Keratinocyte (primary cell): ENCODE results near the gene FBXO46. TPM values are rescaled to one million over a fixed set of nuclear protein-coding genes. Genes with fewer than 3 reads are reported as not detected.
A peak's percentile ranks its signal among the peaks of the same experiment; 100 is the strongest.
"Not testable (repeated sequence)": the region's sequence is repeated elsewhere in the genome, so short reads cannot be mapped to it uniquely, and the experiment has no call there.

Experiments
- DNase-seq: peaks from one replicate; pipeline ENCODE4 v3.0.0-alpha.2; 2011; ENCODE audit warnings: low read depth, missing footprints, low spot score
- FAIRE-seq: peaks from 2 replicates; lab custom pipeline; 2011; peaks lifted over from hg19 to GRCh38; lab: Jason Lieb, UNC
- H2AFZ ChIP-seq: 2 replicates; pipeline ENCODE4 v1.6.0; 2012; ENCODE audit warnings: low read length, control low read depth, inconsistent platforms; ENCODE audit not compliant: control insufficient read depth
- H3K27ac ChIP-seq: 2 replicates; pipeline ENCODE4 v1.5.1; 2011; ENCODE audit warnings: low read length; ENCODE audit not compliant: control insufficient read depth, insufficient read depth
- H3K27me3 ChIP-seq: 3 replicates; pipeline ENCODE4 v1.6.0; 2011; ENCODE audit warnings: low read length; ENCODE audit not compliant: control insufficient read depth, insufficient read depth; ENCODE audit errors: extremely low read depth
- H3K36me3 ChIP-seq, 2 experiments: 2 replicates in 1 of 2; 3 replicates in 1 of 2; pipeline ENCODE4 v1.5.1; 2011; ENCODE audit warnings: low read length in 2 of 2, mild to moderate bottlenecking in 1 of 2; ENCODE audit not compliant: control insufficient read depth in 2 of 2, insufficient read depth in 2 of 2; ENCODE audit errors: extremely low read depth in 1 of 2
- H3K4me1 ChIP-seq: 3 replicates; pipeline ENCODE4 v1.5.1; 2011; ENCODE audit warnings: low read length; ENCODE audit not compliant: control insufficient read depth, insufficient read depth; ENCODE audit errors: extremely low read depth
- H3K4me2 ChIP-seq: 3 replicates; pipeline ENCODE4 v1.6.0; 2011; ENCODE audit warnings: low read depth, low read length; ENCODE audit not compliant: control insufficient read depth, insufficient read depth; ENCODE audit errors: extremely low read depth
- H3K4me3 ChIP-seq, 3 experiments: fragments of 200-600 bp in 1 of 3; sonication (generic) in 1 of 3; 2 replicates in 2 of 3; 3 replicates in 1 of 3; pipeline ENCODE4 v1.5.1; 2011 to 2016; ENCODE audit warnings: low read length in 3 of 3, mild to moderate bottlenecking in 3 of 3, control low read depth in 2 of 3, inconsistent platforms in 1 of 3, low read depth in 1 of 3, mixed read lengths in 1 of 3, mixed run types in 1 of 3, moderate library complexity in 1 of 3; ENCODE audit not compliant: control insufficient read depth in 2 of 3, insufficient read depth in 2 of 3; ENCODE audit errors: extremely low read depth in 1 of 3
- H3K79me2 ChIP-seq: 2 replicates; pipeline ENCODE4 v1.6.0; 2012; ENCODE audit warnings: low read length; ENCODE audit not compliant: control insufficient read depth, insufficient read depth
- H3K9ac ChIP-seq: 3 replicates; pipeline ENCODE4 v1.6.0; 2011; ENCODE audit warnings: low read length; ENCODE audit not compliant: control insufficient read depth, insufficient read depth; ENCODE audit errors: extremely low read depth
- H3K9me1 ChIP-seq: 3 replicates; pipeline ENCODE4 v1.6.0; 2011; ENCODE audit warnings: low read length; ENCODE audit not compliant: control insufficient read depth, insufficient read depth; ENCODE audit errors: extremely low read depth
- H3K9me3 ChIP-seq: 2 replicates; pipeline ENCODE4 v1.5.1; 2012; ENCODE audit warnings: low read depth, low read length; ENCODE audit not compliant: control insufficient read depth
- H4K20me1 ChIP-seq: 3 replicates; pipeline ENCODE4 v1.6.0; 2011; ENCODE audit warnings: low read length; ENCODE audit not compliant: control insufficient read depth, insufficient read depth; ENCODE audit errors: extremely low read depth
- EZH2 ChIP-seq: IDR thresholded peaks from one replicate; pipeline ENCODE4 v1.6.1; 2012; ENCODE audit warnings: inconsistent platforms, mild to moderate bottlenecking, low read length, moderate library complexity
- dilution Hi-C: fragments of 300-500 bp; cut with MboI; formaldehyde crosslinking; loops from one replicate; pipeline ENCODE4 v1.7.0; 2020; ENCODE audit warnings: low sequenced_read_pairs; ENCODE audit not compliant: extremely low pct_ligation_motif_present
- polyA plus RNA-seq, 5 experiments: library from polyadenylated mRNA; depleted of rRNA in 3 of 5; stranded (reverse) in 3 of 5; stranded (forward) in 1 of 5; unstranded in 1 of 5; fragments of >200 nt; gene quantifications; 1 replicate in 1 of 5; 2 replicates in 3 of 5; 3 replicates in 1 of 5; pipeline versions ENCODE4 v1.2.1 to v1.2.3, GENCODE V29; 2011 to 2012; ENCODE audit warnings: missing spikeins in 2 of 5, low read depth in 1 of 5, low replicate concordance in 1 of 5
- TF ChIP-seq, protein P1 (sequence below), 3 experiments: IDR thresholded peaks in 1 of 3; conservative IDR thresholded peaks in 1 of 3; optimal IDR thresholded peaks in 1 of 3; 2 replicates in 2 of 3; 3 replicates in 1 of 3; pipeline versions ENCODE3 to v1.5.1; 2011; ENCODE audit warnings: low read length in 3 of 3, mild to moderate bottlenecking in 3 of 3, moderate library complexity in 2 of 3, control low read depth in 1 of 3, inconsistent platforms in 1 of 3; ENCODE audit not compliant: insufficient read depth in 2 of 3; ENCODE audit errors: extremely low read depth in 1 of 3

Gene FBXO46
- polyA plus RNA-seq, 1 donor (not counting 4 experiments of a cell fraction or from before 2014, with no cell fraction given) = 2.1 TPM

DNA sequence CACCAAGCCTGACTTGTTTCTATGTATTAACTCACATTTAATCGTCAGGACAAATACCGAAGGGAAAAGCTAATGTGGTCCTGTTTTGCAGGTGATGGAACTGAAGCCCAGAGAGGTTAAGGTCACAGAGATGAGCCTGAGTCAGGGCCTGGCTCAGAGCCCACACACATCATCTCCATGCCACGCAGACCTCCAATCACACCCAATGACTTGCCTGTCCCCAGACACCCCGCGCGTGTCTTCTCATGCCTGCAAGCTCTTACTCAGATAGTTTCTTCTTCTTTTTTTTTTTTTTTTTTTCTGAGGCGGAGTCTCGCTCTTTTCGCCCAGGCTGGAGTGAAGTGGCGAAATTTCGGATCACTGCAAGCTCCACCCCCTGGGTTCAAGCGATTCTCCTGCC, 21.9 kb upstream of the FBXO46 start:
- no peaks in the 10 kb centered on the region for H4K20me1 ChIP-seq
- dilution Hi-C loops = no loop called here
- no peaks in the 10 kb centered on the region for H3K79me2 ChIP-seq
- peak overlapping the region; percentile 24 for H3K4me2 ChIP-seq
- peak; percentile 76 for FAIRE-seq
- peak overlapping the region in 1 of 3 experiments; percentile 13 for H3K4me3 ChIP-seq
- peaks cover 11% of the 10 kb centered on the region for H3K4me1 ChIP-seq
- no peaks in the 10 kb centered on the region for H3K36me3 ChIP-seq
- no peak overlapping the region for H3K27ac ChIP-seq
- TF ChIP-seq EZH2 = no peak
- TF ChIP-seq, protein P1, sequence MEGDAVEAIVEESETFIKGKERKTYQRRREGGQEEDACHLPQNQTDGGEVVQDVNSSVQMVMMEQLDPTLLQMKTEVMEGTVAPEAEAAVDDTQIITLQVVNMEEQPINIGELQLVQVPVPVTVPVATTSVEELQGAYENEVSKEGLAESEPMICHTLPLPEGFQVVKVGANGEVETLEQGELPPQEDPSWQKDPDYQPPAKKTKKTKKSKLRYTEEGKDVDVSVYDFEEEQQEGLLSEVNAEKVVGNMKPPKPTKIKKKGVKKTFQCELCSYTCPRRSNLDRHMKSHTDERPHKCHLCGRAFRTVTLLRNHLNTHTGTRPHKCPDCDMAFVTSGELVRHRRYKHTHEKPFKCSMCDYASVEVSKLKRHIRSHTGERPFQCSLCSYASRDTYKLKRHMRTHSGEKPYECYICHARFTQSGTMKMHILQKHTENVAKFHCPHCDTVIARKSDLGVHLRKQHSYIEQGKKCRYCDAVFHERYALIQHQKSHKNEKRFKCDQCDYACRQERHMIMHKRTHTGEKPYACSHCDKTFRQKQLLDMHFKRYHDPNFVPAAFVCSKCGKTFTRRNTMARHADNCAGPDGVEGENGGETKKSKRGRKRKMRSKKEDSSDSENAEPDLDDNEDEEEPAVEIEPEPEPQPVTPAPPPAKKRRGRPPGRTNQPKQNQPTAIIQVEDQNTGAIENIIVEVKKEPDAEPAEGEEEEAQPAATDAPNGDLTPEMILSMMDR (optimal IDR thresholded peaks at IDR 0.05 in 1 of 3, IDR thresholded peaks at IDR 0.05 in 1 of 3, conservative IDR thresholded peaks at IDR 0.05 in 1 of 3; ENCODE audit: extremely low read depth in 1 of 3, insufficient read depth in 2 of 3, low read length in 3 of 3) = no peak
- H2AFZ ChIP-seq = peak overlapping the region; percentile 41
- peak; percentile 92 for DNase-seq
- H3K9me3 ChIP-seq = no peaks in the 10 kb centered on the region
- H3K27me3 ChIP-seq = no peaks in the 10 kb centered on the region
- H3K9me1 ChIP-seq = no peaks in the 10 kb centered on the region
- H3K9ac ChIP-seq = no peak overlapping the region

GRCh38 chr19:45751483-45751882, 20.8 kb upstream of the FBXO46 start:
- H2AFZ ChIP-seq, H3K9ac ChIP-seq, H4K20me1 ChIP-seq, H3K4me2 ChIP-seq, DNase-seq, H3K27me3 ChIP-seq, H3K9me1 ChIP-seq, FAIRE-seq, H3K36me3 ChIP-seq, H3K27ac ChIP-seq, H3K79me2 ChIP-seq, dilution Hi-C loops, H3K4me3 ChIP-seq, H3K9me3 ChIP-seq: not testable (repeated sequence)
- peaks cover 11% of the 10 kb centered on the region for H3K4me1 ChIP-seq

GRCh38 chr19:45747513-45747912, 16.8 kb upstream of the FBXO46 start:
- dilution Hi-C loops = no loop called here
- no peak for DNase-seq
- H3K27me3 ChIP-seq = no peaks in the 10 kb centered on the region
- H3K79me2 ChIP-seq = no peaks in the 10 kb centered on the region
- H3K9me3 ChIP-seq = no peaks in the 10 kb centered on the region
- H3K4me1 ChIP-seq = peaks cover 2% of the 10 kb centered on the region
- H3K4me3 ChIP-seq = no peak overlapping the region
- H3K4me2 ChIP-seq = no peak overlapping the region
- H3K9ac ChIP-seq = no peak overlapping the region
- no peak overlapping the region for H2AFZ ChIP-seq
- no peaks in the 10 kb centered on the region for H3K36me3 ChIP-seq
- no peaks in the 10 kb centered on the region for H3K9me1 ChIP-seq
- FAIRE-seq = no peak
- H4K20me1 ChIP-seq = no peaks in the 10 kb centered on the region
- no peak for TF ChIP-seq EZH2
- TF ChIP-seq, protein P1 (optimal IDR thresholded peaks at IDR 0.05 in 1 of 3, IDR thresholded peaks at IDR 0.05 in 1 of 3, conservative IDR thresholded peaks at IDR 0.05 in 1 of 3; ENCODE audit: extremely low read depth in 1 of 3, insufficient read depth in 2 of 3, low read length in 3 of 3) = no peak
- H3K27ac ChIP-seq = no peak overlapping the region
